Liver (tissue), 9 donors: ENCODE data around the gene EXOC3. TPM values are rescaled to one million over a fixed set of nuclear protein-coding genes. Genes with fewer than 3 reads are reported as not detected.

ENCODE experiments used
- DNase-seq: peaks from one replicate; pipeline ENCODE4 v3.0.0-alpha.2; 2017; ENCODE audit warnings: low spot score
- H3K27ac ChIP-seq, 2 donors: one replicate each; pipeline ENCODE4 v1.7.0; 2013; ENCODE audit warnings: inconsistent platforms in 2 of 2, low read length in 2 of 2, control low read depth in 1 of 2, low read depth in 1 of 2, mild to moderate bottlenecking in 1 of 2
- H3K27me3 ChIP-seq, 4 donors: one replicate each; pipeline versions ENCODE4 v1.6.1 to v1.7.0; 2013; ENCODE audit warnings: low read length in 3 of 4, inconsistent platforms in 1 of 4, mild to moderate bottlenecking in 1 of 4, moderate library complexity in 1 of 4; ENCODE audit not compliant: control insufficient read depth in 4 of 4, insufficient read depth in 4 of 4
- H3K36me3 ChIP-seq, 4 donors: one replicate each; pipeline versions ENCODE4 v1.6.1 to v1.7.0; 2013; ENCODE audit warnings: low read length in 3 of 4, mild to moderate bottlenecking in 3 of 4, low read depth in 1 of 4, moderate library complexity in 1 of 4; ENCODE audit not compliant: control insufficient read depth in 4 of 4, insufficient read depth in 3 of 4
- H3K4me1 ChIP-seq, 4 donors: one replicate each; pipeline versions ENCODE4 v1.6.1 to v1.7.0; 2013; ENCODE audit warnings: low read length in 3 of 4, mild to moderate bottlenecking in 3 of 4, moderate library complexity in 1 of 4; ENCODE audit not compliant: control insufficient read depth in 4 of 4, insufficient read depth in 4 of 4
- H3K4me3 ChIP-seq, 3 donors: one replicate each; pipeline versions ENCODE4 v1.6.1 to v1.7.0; 2013; ENCODE audit warnings: low read length in 3 of 3, control low read depth in 1 of 3, low read depth in 1 of 3, mild to moderate bottlenecking in 1 of 3
- H3K9ac ChIP-seq, 2 donors: one replicate each; pipeline ENCODE4 v1.7.0; 2013; ENCODE audit warnings: low read length in 2 of 2, mild to moderate bottlenecking in 2 of 2, moderate library complexity in 2 of 2, control low read depth in 1 of 2, low read depth in 1 of 2
- H3K9me3 ChIP-seq, 4 donors: one replicate each; pipeline versions ENCODE4 v1.6.1 to v1.7.0; 2013; ENCODE audit warnings: low read length in 3 of 4; ENCODE audit not compliant: control insufficient read depth in 4 of 4
- EGR1 ChIP-seq, 2 donors: IDR thresholded peaks; 2 replicates each; pipeline ENCODE4 v1.6.1; 2016 to 2018; ENCODE audit warnings: antibody characterized with exemption in 2 of 2, low read depth in 2 of 2
- FOXA1 ChIP-seq: IDR thresholded peaks from 2 replicates; pipeline ENCODE4 v1.6.1; 2016; ENCODE audit warnings: antibody characterized with exemption
- FOXA2 ChIP-seq: IDR thresholded peaks from 2 replicates; pipeline ENCODE4 v1.6.1; 2016; ENCODE audit warnings: antibody characterized with exemption
- HNF4A ChIP-seq, 2 donors: conservative IDR thresholded peaks; 2 replicates each; pipeline ENCODE4 v1.6.1; 2016; ENCODE audit warnings: antibody characterized with exemption in 2 of 2, mild to moderate bottlenecking in 2 of 2
- HNF4G ChIP-seq: IDR thresholded peaks from 2 replicates; pipeline ENCODE4 v1.6.1; 2016; ENCODE audit warnings: antibody characterized with exemption
- JUND ChIP-seq, 2 donors: IDR thresholded peaks; 2 replicates each; pipeline ENCODE4 v1.6.1; 2016; ENCODE audit warnings: antibody characterized with exemption in 2 of 2
- MAX ChIP-seq: IDR thresholded peaks from 2 replicates; pipeline ENCODE4 v1.6.1; 2016; ENCODE audit warnings: antibody characterized with exemption
- NR2F2 ChIP-seq: IDR thresholded peaks from 2 replicates; pipeline ENCODE4 v1.6.1; 2016; ENCODE audit warnings: antibody characterized with exemption
- RAD21 ChIP-seq, 2 donors: IDR thresholded peaks; 2 replicates each; pipeline ENCODE4 v1.6.1; 2016; ENCODE audit warnings: antibody characterized with exemption in 2 of 2, mild to moderate bottlenecking in 2 of 2
- REST ChIP-seq: IDR thresholded peaks from 2 replicates; pipeline ENCODE4 v1.6.1; 2016; ENCODE audit warnings: antibody characterized with exemption, mild to moderate bottlenecking
- RXRA ChIP-seq, 2 donors: IDR thresholded peaks; 2 replicates each; pipeline ENCODE4 v1.6.1; 2017 to 2018; ENCODE audit warnings: antibody characterized with exemption in 2 of 2, mild to moderate bottlenecking in 1 of 2
- SP1 ChIP-seq: IDR thresholded peaks from 2 replicates; pipeline ENCODE4 v1.6.1; 2018; ENCODE audit warnings: antibody characterized with exemption, mild to moderate bottlenecking
- TAF1 ChIP-seq: conservative IDR thresholded peaks from 2 replicates; pipeline ENCODE4 v1.6.1; 2016; ENCODE audit warnings: antibody characterized with exemption, mild to moderate bottlenecking
- YY1 ChIP-seq: IDR thresholded peaks from 2 replicates; pipeline ENCODE4 v1.6.1; 2016; ENCODE audit warnings: antibody characterized with exemption, mild to moderate bottlenecking
- WGBS: extraction: QIAGEN DNeasy Blood & Tissue Kit; methylation state at CpG from one replicate; pipeline ENCODE4 v1.1.7; 2013; 5-methylcytosine and 5-hydroxymethylcytosine counted together
- polyA plus RNA-seq, 2 donors: library from polyadenylated mRNA; stranded (reverse) in 1 of 2; unstranded in 1 of 2; fragments of 200-250 nt in 1 of 2; fragments of >200 nt in 1 of 2; fragmentation: Nextera tagmentation in 1 of 2; extraction: Ambion mirVana in 1 of 2; gene quantifications; one replicate each; pipeline versions ENCODE4 v1.2.1 to v1.2.3, GENCODE V29; 2013 to 2015
- total RNA-seq, 2 donors: library from RNA; depleted of rRNA; stranded (reverse); fragments of >200 nt; gene quantifications; one replicate each; pipeline ENCODE4 v1.2.3, GENCODE V29; 2014
- TF ChIP-seq, protein P1 (sequence below): fragments of 150-350 bp; IDR thresholded peaks from 2 replicates; pipeline ENCODE4 v1.5.1; 2017; ENCODE audit warnings: improper control_type of control experiment, low read depth, low read length; ENCODE audit not compliant: missing input control
- TF ChIP-seq, protein P2 (sequence below): IDR thresholded peaks from 2 replicates; pipeline ENCODE4 v1.6.1; 2016; ENCODE audit warnings: antibody characterized with exemption
- TF ChIP-seq, protein P3 (sequence below): IDR thresholded peaks from 2 replicates; pipeline ENCODE4 v1.6.1; 2016; ENCODE audit warnings: antibody characterized with exemption
- donor health status: healthy.
- donor health status: healthy.
- donor health status: healthy.
- donor health status: healthy.
- donor health status: healthy.

Gene EXOC3
- total and polyA plus RNA-seq, 4 donors, result 12.4 to 23.9 (median 18.5) TPM

DNA sequence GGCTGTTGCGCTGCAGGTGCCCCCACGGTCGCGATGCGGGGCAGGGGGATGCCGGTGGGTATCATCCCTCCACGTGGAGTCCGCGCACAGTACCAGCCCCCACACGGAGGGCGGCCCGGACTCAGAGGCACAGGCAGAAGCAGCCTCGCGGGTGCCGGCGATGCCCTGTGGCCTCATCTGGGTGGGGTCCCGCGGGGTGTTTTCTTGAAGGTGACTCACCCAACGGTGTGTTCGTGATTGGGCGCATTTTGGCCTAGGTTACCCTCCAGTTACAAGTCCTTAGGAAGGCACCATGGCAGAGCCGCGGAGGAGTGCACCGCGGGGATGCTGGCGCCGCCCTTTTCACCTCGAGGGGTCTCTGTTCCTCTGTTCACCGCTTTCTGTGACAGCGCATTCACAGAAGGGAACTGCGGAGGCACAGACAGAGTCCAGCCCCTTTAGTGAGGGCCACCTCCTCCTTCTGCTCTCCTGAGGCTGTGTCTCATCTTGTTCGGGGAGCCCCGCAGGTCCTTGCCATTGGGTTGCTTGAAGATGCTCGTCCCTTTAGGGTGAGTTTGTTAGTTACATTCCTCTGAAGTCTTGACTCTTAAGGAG lies 21.6 kb upstream of the EXOC3 start:
- no peak for TF ChIP-seq FOXA2
- no peak for TF ChIP-seq HNF4G
- TF ChIP-seq EGR1 (IDR thresholded peaks at IDR 0.05; ENCODE audit: low read depth in 2 of 2), result no peak
- no peak for TF ChIP-seq RAD21 (IDR thresholded peaks at IDR 0.05)
- no peak for TF ChIP-seq REST
- no peak for TF ChIP-seq FOXA1
- TF ChIP-seq, protein P1, sequence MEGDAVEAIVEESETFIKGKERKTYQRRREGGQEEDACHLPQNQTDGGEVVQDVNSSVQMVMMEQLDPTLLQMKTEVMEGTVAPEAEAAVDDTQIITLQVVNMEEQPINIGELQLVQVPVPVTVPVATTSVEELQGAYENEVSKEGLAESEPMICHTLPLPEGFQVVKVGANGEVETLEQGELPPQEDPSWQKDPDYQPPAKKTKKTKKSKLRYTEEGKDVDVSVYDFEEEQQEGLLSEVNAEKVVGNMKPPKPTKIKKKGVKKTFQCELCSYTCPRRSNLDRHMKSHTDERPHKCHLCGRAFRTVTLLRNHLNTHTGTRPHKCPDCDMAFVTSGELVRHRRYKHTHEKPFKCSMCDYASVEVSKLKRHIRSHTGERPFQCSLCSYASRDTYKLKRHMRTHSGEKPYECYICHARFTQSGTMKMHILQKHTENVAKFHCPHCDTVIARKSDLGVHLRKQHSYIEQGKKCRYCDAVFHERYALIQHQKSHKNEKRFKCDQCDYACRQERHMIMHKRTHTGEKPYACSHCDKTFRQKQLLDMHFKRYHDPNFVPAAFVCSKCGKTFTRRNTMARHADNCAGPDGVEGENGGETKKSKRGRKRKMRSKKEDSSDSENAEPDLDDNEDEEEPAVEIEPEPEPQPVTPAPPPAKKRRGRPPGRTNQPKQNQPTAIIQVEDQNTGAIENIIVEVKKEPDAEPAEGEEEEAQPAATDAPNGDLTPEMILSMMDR, result no peak
- TF ChIP-seq YY1, result no peak
- no peak for TF ChIP-seq JUND (IDR thresholded peaks at IDR 0.05)
- TF ChIP-seq, protein P2, sequence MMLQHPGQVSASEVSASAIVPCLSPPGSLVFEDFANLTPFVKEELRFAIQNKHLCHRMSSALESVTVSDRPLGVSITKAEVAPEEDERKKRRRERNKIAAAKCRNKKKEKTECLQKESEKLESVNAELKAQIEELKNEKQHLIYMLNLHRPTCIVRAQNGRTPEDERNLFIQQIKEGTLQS, result no peak
- Histone ChIP-seq H3K9me3 (no peaks in the 10 kb centered on the region), H3K4me3 (no peak overlapping the region), H3K27ac (no peak overlapping the region), H3K9ac (no peak overlapping the region), H3K4me1 (no peaks in the 10 kb centered on the region), H3K27me3 (no peaks in the 10 kb centered on the region), H3K36me3 (peaks cover 0 to 1% (median 0%) of the 10 kb centered on the region in 4 donors)
- no peak for DNase-seq
- WGBS, result 88% methylated on average over 34 of the region's 34 CpGs

DNA sequence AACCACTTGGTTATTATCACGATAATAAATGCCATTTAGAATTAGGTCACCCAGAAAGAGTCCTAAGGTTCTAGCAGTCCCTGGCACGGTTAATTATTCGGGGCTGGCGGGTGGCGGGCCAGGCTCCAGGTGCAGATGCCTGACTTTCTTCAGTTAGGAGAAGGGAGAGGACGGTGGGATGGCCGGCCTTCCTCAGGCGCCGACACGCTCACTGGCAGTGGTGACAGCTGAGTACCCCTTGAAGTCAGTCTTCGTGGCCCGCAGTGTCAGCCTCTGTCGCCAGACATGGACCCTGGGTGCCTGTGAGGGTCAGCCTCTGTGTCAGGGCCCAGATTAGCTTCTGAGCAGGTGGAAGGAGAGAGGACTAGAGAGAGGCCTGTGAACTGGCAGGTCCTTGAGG lies 21.1 kb upstream of the EXOC3 start:
- Histone ChIP-seq H3K9me3 (no peaks in the 10 kb centered on the region), H3K4me1 (no peaks in the 10 kb centered on the region), H3K27me3 (no peaks in the 10 kb centered on the region), H3K27ac (no peak overlapping the region), H3K4me3 (no peak overlapping the region), H3K9ac (no peak overlapping the region), H3K36me3 (peaks cover 0 to 1% (median 0%) of the 10 kb centered on the region in 4 donors)
- DNase-seq, result no peak
- WGBS, result 95% methylated on average over 13 of the region's 13 CpGs
- TF ChIP-seq EGR1 (IDR thresholded peaks at IDR 0.05; ENCODE audit: low read depth in 2 of 2) (no peak), TAF1 (no peak), FOXA1 (no peak), MAX (no peak), RAD21 (IDR thresholded peaks at IDR 0.05) (no peak), FOXA2 (no peak), REST (no peak), SP1 (no peak), YY1 (no peak), HNF4A (conservative IDR thresholded peaks at IDR 0.05) (no peak), JUND (IDR thresholded peaks at IDR 0.05) (no peak), RXRA (IDR thresholded peaks at IDR 0.05) (no peak), NR2F2 (no peak), HNF4G (no peak)
- TF ChIP-seq, protein P3, sequence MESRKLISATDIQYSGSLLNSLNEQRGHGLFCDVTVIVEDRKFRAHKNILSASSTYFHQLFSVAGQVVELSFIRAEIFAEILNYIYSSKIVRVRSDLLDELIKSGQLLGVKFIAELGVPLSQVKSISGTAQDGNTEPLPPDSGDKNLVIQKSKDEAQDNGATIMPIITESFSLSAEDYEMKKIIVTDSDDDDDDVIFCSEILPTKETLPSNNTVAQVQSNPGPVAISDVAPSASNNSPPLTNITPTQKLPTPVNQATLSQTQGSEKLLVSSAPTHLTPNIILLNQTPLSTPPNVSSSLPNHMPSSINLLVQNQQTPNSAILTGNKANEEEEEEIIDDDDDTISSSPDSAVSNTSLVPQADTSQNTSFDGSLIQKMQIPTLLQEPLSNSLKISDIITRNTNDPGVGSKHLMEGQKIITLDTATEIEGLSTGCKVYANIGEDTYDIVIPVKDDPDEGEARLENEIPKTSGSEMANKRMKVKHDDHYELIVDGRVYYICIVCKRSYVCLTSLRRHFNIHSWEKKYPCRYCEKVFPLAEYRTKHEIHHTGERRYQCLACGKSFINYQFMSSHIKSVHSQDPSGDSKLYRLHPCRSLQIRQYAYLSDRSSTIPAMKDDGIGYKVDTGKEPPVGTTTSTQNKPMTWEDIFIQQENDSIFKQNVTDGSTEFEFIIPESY, result no peak
- TF ChIP-seq, protein P1, result no peak
- TF ChIP-seq, protein P2, result no peak
